ENCODE measurements around the gene ARRDC3. TPM values are rescaled to one million over a fixed set of nuclear protein-coding genes. Genes with fewer than 3 reads are reported as not detected.
"Not testable (repeated sequence)": the region's sequence is repeated elsewhere in the genome, so short reads cannot be mapped to it uniquely, and the experiment has no call there.

ARRDC3 gene
- total RNA-seq, 1 experiment from 2014 or later: 25.1 TPM

- no peaks in the 10 kb centered on the region; the same call in 1 of the 2 replicates for H3K9me3 ChIP-seq (replicated peaks)
- H3K36me3 ChIP-seq: no peaks in the 10 kb centered on the region
- no peaks in the 10 kb centered on the region for H3K27me3 ChIP-seq (replicated peaks)
- no peak overlapping the region for H3K27ac ChIP-seq
- no peak for DNase-seq (ENCODE audit: low read depth in 1 of 2, low spot score in 2 of 2)
- H3K4me3 ChIP-seq: no peak overlapping the region
- no peaks in the 10 kb centered on the region for H3K4me1 ChIP-seq (replicated peaks)
Measured at GRCh38 chr5:91361790-91362189, 21.3 kb downstream of the ARRDC3 start.

- Histone ChIP-seq H3K4me3 (no peak overlapping the region), H3K27me3 (replicated peaks) (no peaks in the 10 kb centered on the region), H3K9me3 (replicated peaks) (no peaks in the 10 kb centered on the region; the same call in 1 of the 2 replicates), H3K27ac (no peak overlapping the region), H3K4me1 (replicated peaks) (no peaks in the 10 kb centered on the region), H3K36me3 (no peaks in the 10 kb centered on the region)
- DNase-seq (ENCODE audit: low read depth in 1 of 2, low spot score in 2 of 2): no peak
Measured at GRCh38 chr5:91361055-91361701, 21.9 kb downstream of the ARRDC3 start.

GRCh38 chr5:91359962-91360609 is 23.0 kb downstream of the ARRDC3 start:
- Histone ChIP-seq H3K36me3 (no peaks in the 10 kb centered on the region), H3K4me1 (replicated peaks) (no peaks in the 10 kb centered on the region), H3K27me3 (replicated peaks) (no peaks in the 10 kb centered on the region), H3K4me3 (no peak overlapping the region), H3K9me3 (replicated peaks) (no peaks in the 10 kb centered on the region; the same call in 1 of the 2 replicates), H3K27ac (no peak overlapping the region)
- no peak for DNase-seq (ENCODE audit: low read depth in 1 of 2, low spot score in 2 of 2)

- no peak for DNase-seq (ENCODE audit: low read depth in 1 of 2, low spot score in 2 of 2)
- Histone ChIP-seq H3K36me3 (no peaks in the 10 kb centered on the region), H3K4me3 (no peak overlapping the region), H3K27me3 (replicated peaks) (no peaks in the 10 kb centered on the region), H3K27ac (no peak overlapping the region), H3K9me3 (replicated peaks) (no peaks in the 10 kb centered on the region; the same call in 1 of the 2 replicates), H3K4me1 (replicated peaks) (no peaks in the 10 kb centered on the region)
Measured at GRCh38 chr5:91357806-91358205, 25.3 kb downstream of the ARRDC3 start.

GRCh38 chr5:91357012-91357634 is 26.0 kb downstream of the ARRDC3 start:
- Histone ChIP-seq H3K27me3 (replicated peaks) (no peaks in the 10 kb centered on the region), H3K36me3 (no peaks in the 10 kb centered on the region), H3K27ac (no peak overlapping the region), H3K4me1 (replicated peaks) (no peaks in the 10 kb centered on the region), H3K9me3 (replicated peaks) (no peaks in the 10 kb centered on the region; the same call in 1 of the 2 replicates), H3K4me3 (no peak overlapping the region)
- DNase-seq (ENCODE audit: low read depth in 1 of 2, low spot score in 2 of 2): no peak

GRCh38 chr5:91354867-91355266 is 28.2 kb downstream of the ARRDC3 start:
- not testable (repeated sequence) for H3K9me3 ChIP-seq (replicated peaks); H3K4me1 ChIP-seq (replicated peaks); DNase-seq (ENCODE audit: low read depth in 1 of 2, low spot score in 2 of 2); H3K27me3 ChIP-seq (replicated peaks); H3K36me3 ChIP-seq; H3K4me3 ChIP-seq; H3K27ac ChIP-seq

- H3K27ac ChIP-seq: no peak overlapping the region
- no peaks in the 10 kb centered on the region for H3K9me3 ChIP-seq (replicated peaks)
- DNase-seq (ENCODE audit: low read depth in 1 of 2, low spot score in 2 of 2): no peak
- no peaks in the 10 kb centered on the region for H3K4me1 ChIP-seq (replicated peaks)
- H3K4me3 ChIP-seq: no peak overlapping the region
- no peaks in the 10 kb centered on the region for H3K36me3 ChIP-seq
- no peaks in the 10 kb centered on the region for H3K27me3 ChIP-seq (replicated peaks)
Measured at GRCh38 chr5:91352831-91353695, 30.1 kb downstream of the ARRDC3 start.

- Histone ChIP-seq H3K36me3 (no peaks in the 10 kb centered on the region), H3K4me3 (no peak overlapping the region), H3K27me3 (replicated peaks) (no peaks in the 10 kb centered on the region), H3K4me1 (replicated peaks) (peaks cover under 1% of the 10 kb centered on the region), H3K27ac (no peak overlapping the region), H3K9me3 (replicated peaks) (no peaks in the 10 kb centered on the region)
- no peak for DNase-seq (ENCODE audit: low read depth in 1 of 2, low spot score in 2 of 2)
Measured at GRCh38 chr5:91345461-91345860, 37.7 kb downstream of the ARRDC3 start.

- H3K27me3 ChIP-seq (replicated peaks); H3K36me3 ChIP-seq; H3K27ac ChIP-seq; DNase-seq (ENCODE audit: low read depth in 1 of 2, low spot score in 2 of 2); H3K9me3 ChIP-seq (replicated peaks); H3K4me3 ChIP-seq; H3K4me1 ChIP-seq (replicated peaks): not testable (repeated sequence)
Measured at GRCh38 chr5:91344661-91345200, 38.4 kb downstream of the ARRDC3 start.

GRCh38 chr5:91343916-91344315 is 39.2 kb downstream of the ARRDC3 start:
- H3K36me3 ChIP-seq: no peaks in the 10 kb centered on the region
- H3K4me3 ChIP-seq: no peak overlapping the region
- H3K9me3 ChIP-seq (replicated peaks): no peaks in the 10 kb centered on the region
- H3K27me3 ChIP-seq (replicated peaks): no peaks in the 10 kb centered on the region
- no peak overlapping the region for H3K27ac ChIP-seq
- peaks cover 16% of the 10 kb centered on the region for H3K4me1 ChIP-seq (replicated peaks)
- no peak for DNase-seq (ENCODE audit: low read depth in 1 of 2, low spot score in 2 of 2)

GRCh38 chr5:91342931-91343330 is 40.2 kb downstream of the ARRDC3 start:
- not testable (repeated sequence) for H3K4me3 ChIP-seq

GRCh38 chr5:91341154-91341553 is 42.0 kb downstream of the ARRDC3 start:
- Histone ChIP-seq H3K4me3 (no peak overlapping the region), H3K27ac (no peak overlapping the region), H3K4me1 (replicated peaks) (peaks cover 19% of the 10 kb centered on the region), H3K9me3 (replicated peaks) (no peaks in the 10 kb centered on the region), H3K27me3 (replicated peaks) (no peaks in the 10 kb centered on the region), H3K36me3 (no peaks in the 10 kb centered on the region)
- no peak for DNase-seq (ENCODE audit: low read depth in 1 of 2, low spot score in 2 of 2)

More at GRCh38 chr5:91342931-91343330, 40.2 kb downstream of the ARRDC3 start:
- DNase-seq (ENCODE audit: low read depth in 1 of 2, low spot score in 2 of 2); H3K36me3 ChIP-seq; H3K9me3 ChIP-seq (replicated peaks); H3K27me3 ChIP-seq (replicated peaks); H3K27ac ChIP-seq: not testable (repeated sequence)
- peaks cover 19% of the 10 kb centered on the region for H3K4me1 ChIP-seq (replicated peaks)

- Histone ChIP-seq H3K27ac (peak overlapping the region; percentile 24; the same call in 1 of the 2 replicates), H3K9me3 (replicated peaks) (no peaks in the 10 kb centered on the region), H3K4me3 (no peak overlapping the region), H3K4me1 (replicated peaks) (peaks cover 19% of the 10 kb centered on the region), H3K27me3 (replicated peaks) (no peaks in the 10 kb centered on the region), H3K36me3 (no peaks in the 10 kb centered on the region)
- no peak for DNase-seq (ENCODE audit: low read depth in 1 of 2, low spot score in 2 of 2)
Measured at GRCh38 chr5:91340532-91340931, 42.6 kb downstream of the ARRDC3 start.
